Transverse colon (tissue), 3 donors: ENCODE measurements around the gene SERPINA9.

Experiments used
- CTCF ChIP-seq, 5 experiments: fragments of 200-600 bp in 3 of 5; fragments of 450-650 bp in 2 of 5; sonication (generic) in 3 of 5; IDR thresholded peaks; 1 replicate in 2 of 5; 2 replicates in 3 of 5; pipeline ENCODE4 v1.5.1; 2016 to 2017; ENCODE audit warnings: antibody characterized with exemption in 5 of 5, inconsistent platforms in 3 of 5, mild to moderate bottlenecking in 2 of 5, moderate library complexity in 1 of 5
- EP300 ChIP-seq: sonication (generic); formaldehyde crosslinking; IDR thresholded peaks from one replicate; pipeline ENCODE4 v1.6.1; 2017; ENCODE audit warnings: antibody characterized with exemption, low read depth
- POLR2A ChIP-seq: fragments of 450-650 bp; IDR thresholded peaks from one replicate; pipeline ENCODE4 v1.6.1; 2016; ENCODE audit warnings: antibody characterized with exemption, mild to moderate bottlenecking, moderate library complexity

- TF ChIP-seq CTCF (IDR thresholded peaks at IDR 0.05) = no peak
- no peak for TF ChIP-seq POLR2A
- no peak for TF ChIP-seq EP300
These were observed 41.2 kb upstream of the SERPINA9 start for GRCh38 chr14:94517248-94517640.
